ENCODE results near the gene OAS2. TPM values are rescaled to one million over a fixed set of nuclear protein-coding genes. Genes with fewer than 3 reads are reported as not detected.

OAS2 gene
- total and polyA plus RNA-seq, 2 of the 4 experiments (the other 2 are of a cell fraction), result under 0.01 TPM; not detected in 1

GRCh38 chr12:112967858-112968257 lies 10.5 kb upstream of the OAS2 start:
- no peak overlapping the region for H3K9ac ChIP-seq (ENCODE audit: low read depth, low read length)
- no peaks in the 10 kb centered on the region for H4K20me1 ChIP-seq (ENCODE audit: insufficient read depth, low read length)
- no peak overlapping the region for H2BK15ac ChIP-seq (ENCODE audit: low read depth, low read length)
- H3K9me3 ChIP-seq (ENCODE audit: control insufficient read depth, insufficient read depth, low read length), result no peaks in the 10 kb centered on the region
- H3K36me3 ChIP-seq (ENCODE audit: control insufficient read depth, insufficient read depth, low read length), result no peaks in the 10 kb centered on the region; the same call in 1 of the 2 replicates
- DNase-seq (no peak), ATAC-seq (ENCODE audit: low read depth) (no peak)
- H3K9me1 ChIP-seq (ENCODE audit: insufficient read depth, low read length), result peaks cover 3% of the 10 kb centered on the region; the same call in 1 of the 2 replicates
- H2AFZ ChIP-seq (replicated peaks; ENCODE audit: low read length, poor library complexity), result no peak overlapping the region
- H4K91ac ChIP-seq (ENCODE audit: insufficient read depth, low read depth, low read length), result no peak overlapping the region
- ChIA-PET POLR2A (ENCODE audit: unreplicated experiment) (no interaction called here), CTCF (interaction anchor here (1.1 kb wide), 1 partner anchor 12 kb away, joined by 3 read pairs; no protein-coding TSS in a partner anchor)
- H3K4ac ChIP-seq (ENCODE audit: low read depth, low read length), result no peak overlapping the region
- no peak overlapping the region for H3K18ac ChIP-seq (ENCODE audit: low read depth, low read length)
- H2AK9ac ChIP-seq (replicated peaks; ENCODE audit: low read depth, low read length, poor library complexity), result no peak overlapping the region
- no peak overlapping the region for H3K4me2 ChIP-seq (ENCODE audit: low read depth, low read length)
- H3K23ac ChIP-seq (ENCODE audit: low read depth, low read length), result no peak overlapping the region
- H3K79me1 ChIP-seq (ENCODE audit: low read depth in 1 of 2, low read length in 2 of 2), result no peaks in the 10 kb centered on the region
- no peak overlapping the region for H2BK20ac ChIP-seq (ENCODE audit: low read depth, low read length)
- H3K4me3 ChIP-seq (ENCODE audit: insufficient read depth, low read depth, low read length), result no peak overlapping the region
- H3K27ac ChIP-seq (ENCODE audit: insufficient read depth, low read length), result no peak overlapping the region
- BruUV-seq (replicated peaks), result no TSS peak
- H4K8ac ChIP-seq (ENCODE audit: low read depth in 2 of 2, low read length in 2 of 2), result no peak overlapping the region
- 76% methylated on average over 5 of the region's 7 CpGs; no CpG with 5 or more reads in 1 of the 2 experiments for WGBS, 2 experiments (ENCODE audit: extremely low coverage in 2 of 2, insufficient read length in 1 of 2)
- H4K5ac ChIP-seq (ENCODE audit: low read depth, low read length), result no peak overlapping the region
- in situ Hi-C loops (cut with MboI; ENCODE audit: low sequenced_read_pairs) (no loop called here), intact Hi-C loops (cut with micrococcal nuclease) (no loop called here), dilution Hi-C loops (cut with HindIII; ENCODE audit: low sequenced_read_pairs, unreplicated experiment) (no loop called here)
- H2BK5ac ChIP-seq (ENCODE audit: low read depth, low read length, poor library complexity, severe bottlenecking), result no peak overlapping the region
- H3K27me3 ChIP-seq (ENCODE audit: control insufficient read depth, insufficient read depth, low read length), result no peaks in the 10 kb centered on the region
- H2AK5ac ChIP-seq (ENCODE audit: low read depth, low read length), result no peak overlapping the region
- no peak overlapping the region for H2BK120ac ChIP-seq (ENCODE audit: low read depth, low read length)
- no peak overlapping the region for H3K14ac ChIP-seq (replicated peaks; ENCODE audit: low read depth, low read length)
- TF ChIP-seq MAZ (IDR thresholded peaks at IDR 0.05; ENCODE audit: borderline replicate concordance, low read depth, low read length), result no peak
- TF ChIP-seq RAD21 (IDR thresholded peaks at IDR 0.05; ENCODE audit: low read length), result no peak
- no peak for TF ChIP-seq ELK1 (IDR thresholded peaks at IDR 0.05; ENCODE audit: borderline replicate concordance, low read depth, low read length)
- TF ChIP-seq CHD1 (IDR thresholded peaks at IDR 0.05; ENCODE audit: low read depth, low read length), result no peak
- no peak for TF ChIP-seq NFE2L2 (IDR thresholded peaks at IDR 0.05; ENCODE audit: low read depth, low read length)
- no peak for TF ChIP-seq BHLHE40 (IDR thresholded peaks at IDR 0.05; ENCODE audit: low read depth, low read length)
- TF ChIP-seq USF2 (IDR thresholded peaks at IDR 0.05; ENCODE audit: low read depth, low read length), result no peak
- no peak for TF ChIP-seq MAFK (IDR thresholded peaks at IDR 0.05; ENCODE audit: low read depth, low read length)
- TF ChIP-seq RFX5 (IDR thresholded peaks at IDR 0.05; ENCODE audit: low read depth, low read length), result no peak
- TF ChIP-seq CEBPB (IDR thresholded peaks at IDR 0.05; ENCODE audit: low read depth, low read length), result no peak
- TF ChIP-seq MXI1 (IDR thresholded peaks at IDR 0.05; ENCODE audit: borderline replicate concordance, low read depth, low read length), result no peak
- TF ChIP-seq SMC3 (IDR thresholded peaks at IDR 0.05; ENCODE audit: low read depth, low read length), result no peak
- no peak for TF ChIP-seq FOS (IDR thresholded peaks at IDR 0.05; ENCODE audit: low read depth, low read length)
- no peak for TF ChIP-seq RCOR1 (IDR thresholded peaks at IDR 0.05; ENCODE audit: insufficient replicate concordance, low read length)
- TF ChIP-seq POLR2A (IDR thresholded peaks at IDR 0.05; ENCODE audit: low read depth, low read length), result no peak
- no peak for TF ChIP-seq CTCF (conservative IDR thresholded peaks at IDR 0.05; ENCODE audit: low read depth, low read length)
- no peaks in the 10 kb centered on the region for H3K4me1 ChIP-seq (ENCODE audit: control insufficient read depth, insufficient read depth, low read length)
- no peak overlapping the region for H3K56ac ChIP-seq (ENCODE audit: extremely low read depth, insufficient read depth, low read length)
